GM12878 (cell line): Measurements from ENCODE around the gene PAQR8. TPM values are rescaled to one million over a fixed set of nuclear protein-coding genes. Genes with fewer than 3 reads are reported as not detected.

Experiments used
- MXI1 ChIP-seq: fragments of 150-350 bp; IDR thresholded peaks from 2 replicates; pipeline ENCODE4 v1.6.1; 2011; ENCODE audit warnings: low read depth, mild to moderate bottlenecking, inconsistent platforms, low read length, improper control_type of control experiment
- polyA plus RNA-seq, 11 experiments: library from polyadenylated mRNA; depleted of rRNA in 4 of 11; unstranded in 6 of 11; stranded (reverse) in 5 of 11; fragments of >200 nt; fragmentation: Nextera tagmentation in 4 of 11; fragmentation: Illumina TruSeq in 1 of 11; extraction: Ambion mirVana in 4 of 11; extraction: Trizol in 1 of 11; gene quantifications; 1 replicate in 1 of 11; 2 replicates in 10 of 11; pipeline versions ENCODE4 v1.2.1 to v1.2.3, GENCODE V29; 2011 to 2016; ENCODE audit warnings: inconsistent platforms in 2 of 11, missing spikeins in 2 of 11, low read depth in 1 of 11
- total RNA-seq, 4 experiments: library from RNA; depleted of rRNA in 3 of 4; stranded (reverse); fragments of >200 nt in 3 of 4; fragmentation: Illumina TruSeq in 1 of 4; extraction: Trizol in 1 of 4; gene quantifications; 2 replicates each; pipeline versions ENCODE4 v1.2.1 to v1.2.3, GENCODE V29; 2013 to 2021
- TF ChIP-seq, protein P1 (sequence below): IDR thresholded peaks from 2 replicates; pipeline ENCODE4 v1.6.1; 2012; ENCODE audit warnings: mild to moderate bottlenecking, low read depth, low read length
- TF ChIP-seq, protein P2 (sequence below): fragments of 450-650 bp; IDR thresholded peaks from 2 replicates; pipeline ENCODE4 v1.6.1; 2016; ENCODE audit warnings: mild to moderate bottlenecking, moderate library complexity, borderline replicate concordance

PAQR8 gene
- total and polyA plus RNA-seq, 10 of the 15 experiments (the other 5 are each of a cell fraction or from before 2014, with no cell fraction given), result 3.9 to 22.4 (median 14.6) TPM

DNA sequence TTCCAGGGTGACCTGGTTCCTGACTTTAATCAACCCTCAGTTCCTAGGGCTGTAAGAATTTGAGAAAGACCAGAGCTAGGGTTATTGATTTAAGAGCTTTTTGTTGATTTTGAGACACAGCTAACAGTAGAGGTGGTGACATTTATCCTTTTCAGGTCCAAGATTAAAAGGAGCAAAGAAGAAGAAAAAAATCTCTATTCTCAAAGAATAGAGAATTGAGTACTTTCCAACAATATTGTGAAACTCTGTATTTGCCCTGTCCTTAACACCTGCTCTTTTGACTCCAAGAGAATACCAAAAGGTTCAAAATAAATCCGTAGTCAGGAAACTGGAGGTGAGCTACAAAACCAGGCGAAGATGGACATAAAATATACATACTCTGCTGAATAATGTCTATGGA lies 7.3 kb downstream of the PAQR8 start (continued):
- TF ChIP-seq, protein P1, sequence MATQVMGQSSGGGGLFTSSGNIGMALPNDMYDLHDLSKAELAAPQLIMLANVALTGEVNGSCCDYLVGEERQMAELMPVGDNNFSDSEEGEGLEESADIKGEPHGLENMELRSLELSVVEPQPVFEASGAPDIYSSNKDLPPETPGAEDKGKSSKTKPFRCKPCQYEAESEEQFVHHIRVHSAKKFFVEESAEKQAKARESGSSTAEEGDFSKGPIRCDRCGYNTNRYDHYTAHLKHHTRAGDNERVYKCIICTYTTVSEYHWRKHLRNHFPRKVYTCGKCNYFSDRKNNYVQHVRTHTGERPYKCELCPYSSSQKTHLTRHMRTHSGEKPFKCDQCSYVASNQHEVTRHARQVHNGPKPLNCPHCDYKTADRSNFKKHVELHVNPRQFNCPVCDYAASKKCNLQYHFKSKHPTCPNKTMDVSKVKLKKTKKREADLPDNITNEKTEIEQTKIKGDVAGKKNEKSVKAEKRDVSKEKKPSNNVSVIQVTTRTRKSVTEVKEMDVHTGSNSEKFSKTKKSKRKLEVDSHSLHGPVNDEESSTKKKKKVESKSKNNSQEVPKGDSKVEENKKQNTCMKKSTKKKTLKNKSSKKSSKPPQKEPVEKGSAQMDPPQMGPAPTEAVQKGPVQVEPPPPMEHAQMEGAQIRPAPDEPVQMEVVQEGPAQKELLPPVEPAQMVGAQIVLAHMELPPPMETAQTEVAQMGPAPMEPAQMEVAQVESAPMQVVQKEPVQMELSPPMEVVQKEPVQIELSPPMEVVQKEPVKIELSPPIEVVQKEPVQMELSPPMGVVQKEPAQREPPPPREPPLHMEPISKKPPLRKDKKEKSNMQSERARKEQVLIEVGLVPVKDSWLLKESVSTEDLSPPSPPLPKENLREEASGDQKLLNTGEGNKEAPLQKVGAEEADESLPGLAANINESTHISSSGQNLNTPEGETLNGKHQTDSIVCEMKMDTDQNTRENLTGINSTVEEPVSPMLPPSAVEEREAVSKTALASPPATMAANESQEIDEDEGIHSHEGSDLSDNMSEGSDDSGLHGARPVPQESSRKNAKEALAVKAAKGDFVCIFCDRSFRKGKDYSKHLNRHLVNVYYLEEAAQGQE, result no peak
- TF ChIP-seq, protein P2, sequence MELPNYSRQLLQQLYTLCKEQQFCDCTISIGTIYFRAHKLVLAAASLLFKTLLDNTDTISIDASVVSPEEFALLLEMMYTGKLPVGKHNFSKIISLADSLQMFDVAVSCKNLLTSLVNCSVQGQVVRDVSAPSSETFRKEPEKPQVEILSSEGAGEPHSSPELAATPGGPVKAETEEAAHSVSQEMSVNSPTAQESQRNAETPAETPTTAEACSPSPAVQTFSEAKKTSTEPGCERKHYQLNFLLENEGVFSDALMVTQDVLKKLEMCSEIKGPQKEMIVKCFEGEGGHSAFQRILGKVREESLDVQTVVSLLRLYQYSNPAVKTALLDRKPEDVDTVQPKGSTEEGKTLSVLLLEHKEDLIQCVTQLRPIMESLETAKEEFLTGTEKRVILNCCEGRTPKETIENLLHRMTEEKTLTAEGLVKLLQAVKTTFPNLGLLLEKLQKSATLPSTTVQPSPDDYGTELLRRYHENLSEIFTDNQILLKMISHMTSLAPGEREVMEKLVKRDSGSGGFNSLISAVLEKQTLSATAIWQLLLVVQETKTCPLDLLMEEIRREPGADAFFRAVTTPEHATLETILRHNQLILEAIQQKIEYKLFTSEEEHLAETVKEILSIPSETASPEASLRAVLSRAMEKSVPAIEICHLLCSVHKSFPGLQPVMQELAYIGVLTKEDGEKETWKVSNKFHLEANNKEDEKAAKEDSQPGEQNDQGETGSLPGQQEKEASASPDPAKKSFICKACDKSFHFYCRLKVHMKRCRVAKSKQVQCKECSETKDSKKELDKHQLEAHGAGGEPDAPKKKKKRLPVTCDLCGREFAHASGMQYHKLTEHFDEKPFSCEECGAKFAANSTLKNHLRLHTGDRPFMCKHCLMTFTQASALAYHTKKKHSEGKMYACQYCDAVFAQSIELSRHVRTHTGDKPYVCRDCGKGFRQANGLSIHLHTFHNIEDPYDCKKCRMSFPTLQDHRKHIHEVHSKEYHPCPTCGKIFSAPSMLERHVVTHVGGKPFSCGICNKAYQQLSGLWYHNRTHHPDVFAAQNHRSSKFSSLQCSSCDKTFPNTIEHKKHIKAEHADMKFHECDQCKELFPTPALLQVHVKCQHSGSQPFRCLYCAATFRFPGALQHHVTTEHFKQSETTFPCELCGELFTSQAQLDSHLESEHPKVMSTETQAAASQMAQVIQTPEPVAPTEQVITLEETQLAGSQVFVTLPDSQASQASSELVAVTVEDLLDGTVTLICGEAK, result no peak
- TF ChIP-seq MXI1, result no peak
- TF ChIP-seq, all 136 proteins: peak for 0
